Measurements from ENCODE around the gene MPEG1.

MPEG1 gene

GRCh38 chr11:59187035-59187434 is 25.7 kb downstream of the MPEG1 start:
- DNase-seq (ENCODE audit: low read depth), result no peak

GRCh38 chr11:59186130-59186594 is 26.6 kb downstream of the MPEG1 start:
- no peak for DNase-seq (ENCODE audit: low read depth)

GRCh38 chr11:59185386-59185945 is 27.3 kb downstream of the MPEG1 start:
- no peak for DNase-seq (ENCODE audit: low read depth)

- DNase-seq (ENCODE audit: low read depth), result no peak
These were observed 27.9 kb downstream of the MPEG1 start for GRCh38 chr11:59184691-59185339.

- no peak for DNase-seq (ENCODE audit: low read depth)
These were observed 29.0 kb downstream of the MPEG1 start for GRCh38 chr11:59183771-59184170.

DNA sequence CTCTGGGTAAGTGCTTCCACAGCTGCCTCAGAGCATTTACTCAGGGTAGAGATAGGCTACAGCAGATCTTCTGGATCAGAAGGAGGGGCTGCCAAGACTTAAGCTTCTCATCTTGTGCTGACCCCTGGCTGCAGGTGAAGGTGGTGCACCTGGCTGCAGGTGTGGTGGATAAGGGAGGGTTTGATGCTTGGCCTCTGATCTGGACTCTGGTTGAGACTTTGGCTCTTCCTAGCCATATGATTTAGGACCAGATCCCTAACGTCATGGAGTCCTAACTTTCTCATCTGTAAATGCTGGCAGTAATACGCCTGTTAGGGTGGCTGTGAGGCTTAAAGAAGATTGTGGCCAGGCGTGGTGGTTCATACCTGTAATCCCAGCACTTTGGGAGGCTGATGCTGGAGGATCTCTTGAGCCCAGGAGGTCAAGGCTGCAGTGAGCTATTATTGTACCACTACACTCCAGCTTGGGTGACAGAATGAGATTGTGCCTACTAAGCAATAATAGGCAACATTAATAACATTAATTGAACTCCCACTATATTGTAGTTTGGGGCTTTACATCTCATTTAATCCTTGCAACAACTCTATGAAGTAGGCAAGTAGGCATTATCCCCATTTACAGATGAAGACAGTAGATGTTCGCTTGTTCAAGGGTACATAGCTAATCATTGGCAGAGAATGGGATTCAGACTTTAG is 30.1 kb downstream of the MPEG1 start:
- DNase-seq (ENCODE audit: low read depth), result no peak

- no peak for DNase-seq (ENCODE audit: low read depth)
These were observed 30.8 kb downstream of the MPEG1 start for GRCh38 chr11:59181746-59182456.

- no peak for DNase-seq (ENCODE audit: low read depth)
These were observed 31.8 kb downstream of the MPEG1 start for GRCh38 chr11:59180907-59181306.

DNA sequence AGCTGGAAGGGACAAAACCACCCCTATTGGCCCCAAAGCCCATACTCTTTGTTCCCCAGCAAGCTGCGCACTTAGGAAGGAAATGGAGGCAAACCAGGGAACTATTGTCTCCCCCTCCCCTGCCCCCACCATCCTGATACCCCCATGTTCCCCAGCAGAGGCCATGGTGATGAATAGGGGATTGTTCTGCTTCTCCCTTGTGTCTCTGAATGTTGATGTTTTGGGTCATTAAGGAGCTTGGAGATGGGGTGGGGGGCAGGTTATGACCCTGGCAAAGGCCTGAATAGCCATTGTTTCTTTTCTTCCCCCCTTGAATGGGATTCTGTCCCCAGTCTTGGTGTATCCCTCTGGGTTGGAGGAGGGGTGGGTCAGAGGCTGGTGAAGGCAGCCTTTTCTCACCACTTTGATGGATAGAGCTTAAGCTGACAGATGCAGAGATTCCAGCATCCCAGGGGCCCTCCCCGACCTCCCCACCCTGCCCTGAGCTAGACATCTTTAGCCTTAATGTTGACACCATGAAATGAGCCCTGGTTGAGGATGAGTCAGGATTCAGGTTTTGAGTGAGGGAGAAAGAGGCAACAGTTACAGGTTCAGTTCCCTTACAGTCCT is 32.5 kb downstream of the MPEG1 start:
- DNase-seq (ENCODE audit: low read depth), result no peak

- DNase-seq (ENCODE audit: low read depth), result no peak
These were observed 33.6 kb downstream of the MPEG1 start for GRCh38 chr11:59179121-59179520.

GRCh38 chr11:59178402-59178801 is 34.3 kb downstream of the MPEG1 start:
- DNase-seq (ENCODE audit: low read depth), result no peak

DNA sequence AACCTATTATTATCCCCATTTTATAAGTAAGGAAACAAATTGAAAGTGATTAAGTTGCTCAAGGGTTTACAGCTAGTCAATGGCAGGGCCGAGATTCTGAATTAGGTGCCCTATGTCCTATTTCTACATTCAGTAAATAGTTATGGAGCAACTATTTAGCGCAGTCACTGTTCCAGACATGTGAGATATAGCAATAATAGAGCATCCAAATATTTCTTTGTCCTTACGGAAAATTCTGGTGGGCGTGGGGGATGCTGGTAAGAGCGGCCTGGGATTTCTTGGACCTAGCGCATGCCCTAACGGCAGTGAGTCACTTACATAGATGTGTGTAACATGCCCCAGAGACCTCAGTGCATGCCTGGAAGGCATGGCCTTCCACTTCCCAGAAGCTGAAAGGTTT is 36.4 kb downstream of the MPEG1 start:
- DNase-seq (ENCODE audit: low read depth), result no peak

- no peak for DNase-seq (ENCODE audit: low read depth)
These were observed 37.6 kb downstream of the MPEG1 start for GRCh38 chr11:59175091-59175501.

DNA sequence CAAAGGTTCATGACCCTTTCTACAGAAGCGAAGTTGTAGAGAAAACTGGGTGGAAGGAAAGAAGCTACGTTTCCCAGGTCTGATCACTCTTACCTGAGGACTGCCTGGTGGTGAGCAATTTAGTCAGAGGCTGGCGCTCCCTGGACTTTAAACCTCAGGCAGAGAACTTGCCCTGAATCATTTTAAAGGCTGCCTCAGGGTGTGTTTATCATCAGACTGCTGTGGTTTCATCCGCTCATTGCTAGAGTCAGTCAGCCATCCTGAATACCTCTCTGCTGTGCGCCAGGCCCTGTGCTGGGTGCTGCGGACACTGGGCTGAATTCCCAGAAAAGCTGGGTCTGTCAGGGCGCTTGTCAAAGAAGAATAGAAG is 38.1 kb downstream of the MPEG1 start:
- no peak for DNase-seq (ENCODE audit: low read depth)

GRCh38 chr11:59173964-59174663 is 38.6 kb downstream of the MPEG1 start:
- no peak for DNase-seq (ENCODE audit: low read depth)

DNA sequence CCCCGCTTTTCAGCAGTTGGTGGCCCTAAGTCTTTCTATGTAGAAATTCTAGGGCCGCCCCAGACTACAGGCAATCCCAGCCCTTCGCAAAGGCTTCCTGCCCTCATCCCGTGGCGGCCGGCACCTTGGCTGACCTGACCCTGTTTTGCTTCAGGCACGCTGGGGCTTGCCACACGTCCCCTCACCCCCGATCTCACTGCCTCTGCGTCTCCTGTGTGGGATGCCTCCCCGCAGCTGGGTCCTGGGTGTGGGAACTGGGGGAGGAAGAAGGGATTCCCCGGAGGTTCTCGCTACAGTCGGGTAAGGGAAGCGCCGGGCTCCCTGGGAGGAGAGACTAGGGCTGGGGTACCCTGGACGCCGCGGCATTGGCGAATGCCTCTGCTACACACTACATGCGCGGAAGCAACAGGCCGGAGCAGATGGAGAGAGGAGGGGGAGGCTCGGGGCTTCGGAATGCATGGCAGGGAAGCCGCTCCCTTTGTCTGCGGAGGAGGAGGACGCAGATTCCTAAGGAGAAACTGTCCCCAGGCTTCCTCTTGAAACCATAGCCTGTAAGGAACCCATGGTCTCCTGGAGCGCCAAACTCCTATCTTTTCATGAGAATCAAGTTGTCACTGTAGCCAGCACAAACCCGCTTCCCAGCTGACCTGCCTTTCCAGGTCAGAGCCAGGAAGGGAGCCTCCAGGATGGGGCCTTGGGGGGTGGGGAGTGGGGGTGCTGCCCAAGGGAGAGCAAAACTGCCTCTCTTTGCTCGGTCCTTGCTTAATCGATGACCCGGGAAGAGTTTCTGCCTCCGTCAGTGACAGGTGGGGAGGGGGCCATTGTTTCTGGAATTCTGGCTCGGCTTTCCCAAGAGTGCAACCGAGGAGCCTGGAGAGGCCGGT is 39.4 kb downstream of the MPEG1 start:
- DNase-seq (ENCODE audit: low read depth), result no peak

DNA sequence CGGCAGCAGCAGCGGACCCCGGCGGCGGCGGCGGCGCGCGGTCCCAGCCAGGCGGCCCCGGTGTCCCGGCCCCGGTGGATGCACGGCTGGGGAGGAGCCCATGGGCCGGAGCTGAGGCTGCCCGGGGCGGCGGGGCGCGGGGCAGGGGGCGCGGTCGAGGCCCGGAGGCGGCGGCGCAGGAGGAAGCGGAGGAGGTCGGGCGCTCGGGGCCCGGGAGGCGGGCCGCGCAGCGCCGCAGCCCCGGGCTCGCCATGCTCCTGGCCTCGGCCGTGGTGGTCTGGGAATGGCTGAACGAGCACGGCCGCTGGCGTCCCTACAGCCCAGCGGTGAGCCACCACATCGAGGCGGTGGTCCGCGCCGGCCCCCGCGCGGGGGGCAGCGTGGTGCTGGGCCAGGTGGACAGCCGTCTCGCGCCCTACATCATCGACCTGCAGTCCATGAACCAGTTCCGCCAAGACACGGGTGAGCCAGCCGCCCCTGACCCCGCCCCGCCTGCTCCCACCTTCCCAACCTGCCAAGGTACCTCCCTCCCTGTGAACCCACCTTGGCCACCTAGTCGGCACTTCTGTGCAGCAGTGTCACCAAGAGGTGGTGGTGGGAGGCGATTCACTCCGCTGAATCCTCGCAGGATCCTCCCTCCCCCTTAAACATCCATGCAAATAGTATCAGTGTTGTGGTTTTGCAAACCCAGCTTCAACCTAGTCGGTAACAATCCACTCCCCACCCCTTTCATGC is 40.2 kb downstream of the MPEG1 start:
- no peak for DNase-seq (ENCODE audit: low read depth)

DNA sequence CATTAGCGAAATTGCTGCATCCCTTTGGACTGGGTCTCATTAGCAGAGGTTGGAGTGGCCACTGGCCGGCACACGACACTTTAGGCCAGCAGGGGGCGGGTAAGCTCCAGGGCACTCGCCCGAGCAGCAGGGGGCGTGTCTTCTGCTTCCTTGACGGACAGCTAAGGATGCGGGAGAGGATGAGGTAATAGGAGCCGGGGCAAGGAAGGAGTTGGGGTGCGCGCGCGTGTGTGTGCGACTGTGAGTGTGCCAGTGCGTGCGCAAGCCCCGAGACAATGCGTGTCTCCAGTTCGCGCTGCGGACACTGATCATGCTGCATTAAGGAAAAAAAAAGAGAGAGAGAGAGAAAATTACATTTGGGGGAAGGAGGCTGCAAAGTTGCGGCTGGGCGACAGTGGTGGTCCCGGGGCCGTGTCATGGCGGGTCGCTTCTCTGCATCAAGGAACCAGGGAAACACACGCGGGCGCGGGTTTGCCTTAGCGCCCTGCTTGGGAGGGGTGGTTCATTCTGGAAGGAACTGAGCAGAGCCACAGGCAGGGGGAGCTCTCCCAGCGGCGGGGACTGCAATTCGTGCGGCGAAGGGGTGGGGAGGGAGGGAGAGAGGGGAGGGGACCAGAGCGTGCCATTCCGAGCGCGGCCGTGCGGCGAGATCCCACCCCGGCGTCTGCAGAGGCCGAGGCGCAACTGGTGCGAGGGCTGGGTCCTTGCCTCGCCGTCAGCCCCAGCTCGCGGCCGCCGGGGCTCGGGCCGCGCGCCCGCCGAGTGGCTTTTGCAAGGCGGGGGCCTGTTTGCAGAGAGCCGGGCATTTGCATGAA is 41.0 kb downstream of the MPEG1 start, which contains the start of gene DTX4:
Gene DTX4, plus strand, starts transcription at position 625 of the 815 bp plus-strand sequence. CDS start 464 bp downstream, outside the sequence.
- DNase-seq (ENCODE audit: low read depth), result peak; percentile 68

GRCh38 chr11:59164028-59164427 is 48.7 kb downstream of the MPEG1 start:
- DNase-seq (ENCODE audit: low read depth), result no peak

Data from HS-27A (cell line).